GM19452 (cell line): ENCODE measurements around the gene CARNS1.
"Not testable (repeated sequence)": the region's sequence is repeated elsewhere in the genome, so short reads cannot be mapped to it uniquely, and the experiment has no call there.

Experiments used
- ATAC-seq: cut with Tn5 transposase; IDR thresholded peaks from one replicate; pipeline ENCODE4 v1.9.1; 2021; ENCODE audit not compliant: unreplicated experiment

The CARNS1 gene

DNA sequence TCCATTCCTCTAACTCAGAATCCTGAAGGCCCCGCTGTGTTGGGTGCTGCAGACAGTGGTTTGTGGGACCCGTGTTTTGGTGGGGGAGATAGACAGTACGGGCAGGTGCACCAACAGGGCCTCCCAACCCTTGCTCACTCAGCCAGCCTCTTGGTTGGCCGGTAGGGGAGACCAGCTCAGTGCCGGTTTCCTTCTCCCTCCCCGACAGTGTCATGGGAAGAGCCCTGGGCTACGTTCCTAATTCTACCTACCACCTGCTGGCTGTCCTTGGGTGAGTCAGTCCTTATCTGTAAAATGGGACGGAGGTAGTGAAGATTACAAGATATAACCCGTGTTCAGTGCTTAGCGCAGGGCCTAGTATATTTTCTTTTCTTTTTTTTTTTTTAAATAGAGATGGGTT, 47.7 kb downstream of the CARNS1 start:
- ATAC-seq = no peak

DNA sequence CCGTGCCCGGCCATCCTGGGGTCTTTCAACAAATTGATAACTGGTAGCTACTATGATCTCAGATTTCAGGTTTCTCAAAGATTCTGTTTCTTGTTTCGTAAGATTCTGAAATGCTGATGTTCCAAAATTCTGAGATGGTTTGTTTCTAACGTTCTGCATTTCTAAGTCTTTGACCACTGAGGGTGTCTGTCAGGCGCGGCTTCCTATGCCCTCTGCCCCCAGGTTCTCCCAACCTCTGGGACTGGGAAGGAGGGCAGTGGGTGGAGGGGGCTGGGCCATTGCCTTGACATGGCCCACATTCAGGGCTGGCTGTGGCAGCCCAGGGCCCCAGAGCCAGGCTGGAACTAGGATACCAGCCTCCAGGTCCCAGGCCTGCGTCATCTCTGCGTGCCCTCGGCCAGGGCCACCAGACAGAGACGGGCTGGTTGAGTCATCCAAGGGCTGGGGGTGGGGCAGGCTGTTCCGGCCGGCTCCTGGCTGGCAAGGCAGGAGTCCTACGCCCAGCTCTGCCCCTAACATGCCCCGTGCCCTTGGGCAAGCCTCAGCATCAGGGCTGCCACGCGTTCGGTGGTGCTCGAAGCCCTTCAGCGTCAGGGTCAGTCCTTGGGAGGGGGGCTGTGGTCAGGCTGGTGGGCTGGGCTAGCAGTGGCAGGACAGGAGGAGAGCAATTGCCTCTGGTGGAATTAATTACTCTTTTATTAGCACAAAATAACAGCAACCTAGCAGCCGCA, 48.4 kb downstream of the CARNS1 start:
- ATAC-seq = no peak

DNA sequence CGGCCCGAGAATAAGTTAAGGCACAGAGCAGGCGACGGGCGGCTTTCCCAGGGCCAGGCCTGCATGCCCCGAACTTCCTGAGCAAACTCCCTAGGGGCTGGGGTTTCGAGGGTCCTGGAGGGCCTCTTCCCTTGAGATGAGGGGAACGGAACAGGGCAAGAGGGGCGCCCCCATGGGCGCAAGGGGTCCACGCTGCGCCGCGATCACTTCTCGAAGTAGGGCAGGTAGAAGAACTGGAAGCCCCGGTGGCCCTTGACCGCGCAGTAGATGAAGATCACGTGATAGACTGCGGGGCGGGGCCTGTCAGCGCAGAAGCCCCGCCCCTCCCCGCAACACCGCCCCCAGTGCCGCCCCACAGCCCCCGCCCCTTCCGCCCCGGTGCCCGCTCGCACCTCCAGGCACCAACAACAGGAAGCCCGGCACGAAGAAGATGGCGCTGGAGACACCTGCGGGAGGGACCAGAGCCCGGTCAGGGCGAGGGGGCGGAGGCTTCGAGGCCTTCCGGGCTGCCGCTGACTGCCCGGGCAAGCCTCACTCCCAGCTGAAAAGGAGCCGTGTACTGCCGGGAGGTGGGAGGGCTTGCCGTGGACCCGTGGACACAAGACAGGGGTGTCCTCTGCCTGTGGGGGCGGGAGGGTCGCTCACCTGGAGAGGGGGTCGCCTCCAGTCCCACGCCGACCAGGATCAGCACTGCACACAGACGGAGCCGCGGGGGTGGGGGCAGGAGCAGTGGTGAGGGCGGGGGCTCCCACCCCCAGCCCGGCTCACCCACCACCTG, 49.1 kb downstream of the CARNS1 start:
- ATAC-seq = peak; percentile 63

DNA sequence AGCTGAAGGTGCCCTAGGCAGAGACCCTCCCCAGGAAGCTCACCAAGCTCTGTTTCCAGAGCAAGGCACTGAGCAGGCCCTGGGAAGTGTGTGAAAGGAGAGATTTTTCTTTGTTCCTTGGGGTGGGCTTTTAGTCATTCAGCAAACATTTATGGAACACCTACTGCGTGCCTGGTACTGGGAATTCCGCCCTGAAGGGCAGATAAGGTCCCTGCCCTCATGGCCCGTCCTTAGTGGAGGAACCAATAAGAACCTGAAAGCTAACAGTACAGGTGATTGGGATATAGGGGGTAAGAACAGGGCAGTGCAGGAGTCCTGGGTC, 49.7 kb downstream of the CARNS1 start:
- no peak for ATAC-seq

DNA sequence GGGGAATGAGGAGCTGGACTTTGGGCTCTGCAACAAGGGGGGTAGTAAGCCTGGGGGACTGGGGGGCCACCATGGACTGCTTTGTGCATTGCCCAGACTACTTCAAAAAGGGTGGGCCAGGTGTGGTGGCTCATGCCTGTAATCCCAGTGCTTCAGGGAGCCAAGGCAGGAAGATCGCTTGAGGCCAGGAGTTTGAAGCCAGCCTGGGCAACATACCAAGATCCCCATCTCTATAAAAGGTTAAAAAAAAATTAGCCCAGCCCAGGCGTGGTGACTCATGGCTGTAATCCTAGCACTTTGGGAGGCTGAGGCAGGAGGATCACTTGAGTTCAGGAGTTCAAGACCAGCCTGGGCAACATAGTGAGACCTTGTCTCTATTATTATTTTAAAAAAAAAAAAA, 50.1 kb downstream of the CARNS1 start:
- not testable (repeated sequence) for ATAC-seq

DNA sequence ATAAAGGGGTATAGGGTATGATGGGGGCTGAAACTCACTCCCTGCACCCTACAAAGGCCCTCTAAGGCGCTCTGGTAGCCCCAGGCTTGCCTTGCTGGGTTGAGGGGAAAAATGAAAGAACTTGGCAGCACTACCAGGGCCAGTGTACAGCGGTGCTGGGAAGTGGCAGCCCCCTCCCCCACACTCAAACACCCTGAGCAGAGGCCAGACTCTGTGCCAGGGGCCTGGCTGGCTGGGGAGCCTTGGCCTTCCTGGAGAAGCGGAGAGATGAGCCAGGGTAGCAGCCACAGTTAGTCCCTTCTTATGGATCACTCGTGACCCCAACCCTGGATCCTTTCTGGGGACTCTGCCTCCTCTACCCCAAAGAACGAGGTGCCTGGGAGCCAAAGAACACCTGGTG, 50.9 kb downstream of the CARNS1 start:
- no peak for ATAC-seq

DNA sequence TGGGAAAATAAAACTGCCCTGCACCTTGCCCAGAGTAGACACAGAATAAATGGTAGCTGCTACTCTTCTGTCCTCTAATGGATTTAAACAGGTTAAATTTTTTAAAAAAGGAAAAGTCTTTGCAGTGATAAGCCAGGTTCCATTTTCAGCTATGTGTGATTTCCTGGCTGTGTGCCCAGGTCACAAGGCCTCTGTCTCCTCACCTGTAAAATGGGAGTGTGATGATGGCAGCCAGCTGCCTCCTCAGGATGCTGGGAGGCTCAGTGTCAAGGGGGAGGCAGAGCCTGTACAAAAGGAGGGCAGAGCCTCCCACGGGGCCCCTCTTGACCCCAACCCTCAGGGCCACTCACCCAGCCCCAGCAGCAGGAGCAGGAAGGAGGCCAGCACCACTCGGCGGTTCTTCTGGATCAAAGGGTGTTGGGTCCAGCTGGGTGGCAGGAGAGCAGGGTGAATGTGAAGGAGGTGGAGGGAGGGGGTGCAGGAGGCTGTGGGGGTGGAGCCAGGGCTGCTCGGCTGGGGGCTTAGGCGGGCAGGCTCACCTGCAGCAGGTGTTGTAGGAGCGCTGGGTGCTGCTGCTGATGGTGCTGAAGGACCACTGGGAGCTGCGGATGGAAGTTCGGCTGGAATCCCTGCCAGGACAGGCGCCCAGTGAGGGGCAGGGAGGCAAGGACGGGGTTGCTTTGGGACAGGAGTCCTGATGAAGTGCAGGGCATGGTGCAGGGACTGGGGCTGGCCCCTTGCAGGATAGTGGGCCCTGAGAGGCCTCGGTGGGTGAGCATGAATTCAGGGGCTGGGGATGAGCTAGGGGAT, 51.7 kb downstream of the CARNS1 start:
- no peak for ATAC-seq

DNA sequence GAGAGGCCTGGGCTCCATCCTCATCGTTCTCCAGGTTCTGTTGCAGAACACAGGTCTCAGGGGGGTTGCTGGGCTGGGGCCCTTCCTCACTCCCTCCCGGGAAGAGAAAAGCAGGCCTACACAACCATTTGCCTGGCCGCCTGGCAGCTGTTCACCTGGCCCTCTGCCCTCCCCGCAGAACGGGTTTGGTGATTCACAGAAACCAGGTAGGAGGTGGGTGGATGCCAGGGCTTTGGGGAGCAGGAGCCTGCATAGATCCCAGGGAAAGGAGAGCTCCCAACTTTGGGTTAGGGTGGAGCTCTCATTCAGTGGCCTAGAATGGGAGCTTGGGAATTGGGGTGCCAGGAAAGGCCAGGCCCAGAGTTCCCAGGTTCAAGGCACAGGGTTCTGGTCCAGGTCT, 52.6 kb downstream of the CARNS1 start:
- ATAC-seq = no peak

DNA sequence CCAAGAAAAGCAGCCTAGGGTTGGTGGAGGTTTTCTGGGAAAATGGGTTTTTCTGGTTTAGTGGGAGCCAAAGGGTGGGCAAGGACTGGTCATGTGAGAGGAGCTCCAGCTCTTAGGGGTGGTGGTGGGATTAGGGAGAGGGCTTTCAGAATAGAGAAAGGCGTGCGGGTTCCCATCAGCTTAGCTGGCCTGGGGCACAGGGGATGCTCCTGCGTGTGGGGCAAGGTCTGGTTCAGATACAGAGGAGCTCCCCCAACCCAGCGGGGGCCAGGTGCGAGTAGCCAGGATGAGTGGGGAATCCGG, 52.9 kb downstream of the CARNS1 start:
- ATAC-seq = no peak

DNA sequence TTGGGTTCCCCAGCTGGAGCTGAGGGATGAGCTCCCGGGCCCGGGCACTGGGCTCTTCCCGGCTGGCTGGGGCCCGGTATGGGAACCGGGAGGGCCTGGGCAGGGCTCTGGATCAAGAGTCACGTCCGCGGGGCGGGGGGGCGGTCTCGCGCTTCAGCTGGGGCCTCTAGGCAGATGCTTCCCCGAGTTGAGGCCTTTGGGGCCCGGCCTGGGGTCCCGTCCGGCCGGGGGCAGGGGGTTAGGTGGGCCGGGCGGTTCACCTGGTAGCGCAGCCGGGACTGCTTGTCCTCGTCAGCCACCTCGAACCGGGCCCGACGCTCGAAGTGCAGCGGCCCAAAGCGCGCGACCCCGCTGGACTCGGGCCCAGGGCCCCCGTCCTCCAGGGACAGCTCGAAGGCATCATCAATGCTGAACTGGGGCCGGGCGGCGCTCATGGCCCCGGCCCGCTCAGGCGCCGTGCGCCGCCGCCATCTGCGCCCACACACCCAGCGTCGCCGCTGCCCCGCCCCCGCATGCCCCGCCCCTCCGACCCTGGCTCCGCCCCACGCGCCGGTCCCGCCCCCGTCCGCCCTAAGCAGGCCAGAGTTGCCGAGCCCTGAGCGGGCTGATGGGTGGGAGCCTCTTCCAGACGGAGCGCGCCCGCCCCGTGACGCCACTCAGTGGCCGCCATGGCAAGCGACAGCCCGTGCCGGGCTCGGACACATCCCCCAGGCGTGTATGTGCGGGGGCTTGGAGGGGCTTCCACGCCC, 53.5 kb downstream of the CARNS1 start, which contains the start of gene TMEM134:
Gene TMEM134, minus strand, starts transcription at position 493 of the 749 bp plus-strand sequence. Its CDS starts 59 bp downstream, at position 434.
- ATAC-seq = peak; percentile 63

DNA sequence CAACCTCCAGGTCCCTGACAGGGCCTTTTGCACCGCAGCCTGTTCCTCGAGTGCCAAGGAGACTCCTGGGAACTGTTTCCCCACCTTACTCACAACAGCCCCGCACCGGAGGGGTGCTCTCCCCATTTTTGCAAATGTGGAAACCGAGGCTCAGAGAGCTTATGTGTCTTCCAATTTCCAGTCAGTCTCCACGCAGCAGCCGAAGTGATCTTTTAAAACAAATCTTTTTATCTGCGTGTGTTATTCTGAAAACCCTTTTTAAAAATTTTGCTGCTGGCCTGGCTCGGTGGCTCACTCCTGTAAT, 54.0 kb downstream of the CARNS1 start:
- no peak for ATAC-seq

DNA sequence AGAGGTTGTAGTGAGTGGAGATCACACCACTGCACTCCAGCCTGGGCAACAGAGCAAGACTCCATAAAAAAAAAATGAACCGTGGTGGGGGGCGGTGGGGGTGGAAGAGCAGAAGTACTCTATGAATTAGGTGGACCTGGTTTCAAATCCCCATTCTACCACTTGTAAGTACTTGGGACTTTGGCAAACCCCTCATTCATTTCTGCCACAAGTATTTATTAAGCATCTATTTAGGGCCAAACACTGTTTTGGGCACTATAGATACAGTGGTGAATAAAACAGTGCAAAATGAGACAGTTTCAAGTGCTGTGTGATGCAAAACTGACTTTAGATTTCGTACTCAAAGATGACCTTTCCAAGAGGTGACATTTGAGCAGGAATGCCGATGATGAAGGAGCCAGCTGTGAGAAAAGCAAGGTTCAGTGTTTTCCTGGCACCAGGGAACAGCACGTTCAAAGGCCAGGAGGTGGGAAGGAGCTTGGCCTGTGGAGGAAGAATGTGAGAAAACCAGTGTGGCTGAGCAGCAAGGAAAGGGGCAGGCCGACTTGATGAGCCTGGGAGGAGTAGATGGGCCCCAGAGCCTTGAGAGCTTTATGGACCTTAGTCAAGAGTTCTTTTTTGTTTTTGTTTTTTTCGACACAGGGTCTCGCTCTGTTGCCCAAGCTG, 55.0 kb downstream of the CARNS1 start:
- no peak for ATAC-seq

DNA sequence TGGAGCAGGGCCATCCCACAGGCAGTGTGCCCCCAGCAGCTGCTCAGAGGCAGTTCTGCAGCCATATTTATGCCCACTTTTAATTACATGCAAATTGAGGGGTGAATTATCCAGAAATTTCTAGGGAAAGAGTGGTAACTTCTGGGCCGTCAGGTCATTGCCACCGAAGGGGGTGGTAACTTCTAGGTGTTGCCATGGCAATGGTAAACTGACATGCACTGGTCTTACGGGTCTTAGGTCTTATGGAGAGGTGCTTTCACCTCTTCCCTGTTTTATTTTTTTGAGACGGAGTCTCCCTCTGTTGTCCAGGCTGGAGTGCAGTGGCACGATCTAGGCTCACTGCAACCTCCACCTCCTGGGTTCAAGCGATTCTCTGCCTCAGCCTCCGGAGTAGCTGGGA, 57.4 kb downstream of the CARNS1 start:
- ATAC-seq = no peak
